BLaER1 (cell line): Measurements from ENCODE around the gene TOR2A.

Experiments used
- H3K27ac ChIP-seq: shearing (Covaris generic); formaldehyde crosslinking; 2 replicates; pipeline ENCODE4 v1.8.1; 2022
- H3K27me3 ChIP-seq: shearing (Covaris generic); formaldehyde crosslinking; 2 replicates; pipeline ENCODE4 v1.8.1; 2022
- H3K36me3 ChIP-seq: shearing (Covaris generic); formaldehyde crosslinking; 2 replicates; pipeline ENCODE4 v1.8.1; 2022
- H3K4me1 ChIP-seq: shearing (Covaris generic); formaldehyde crosslinking; 2 replicates; pipeline ENCODE4 v1.8.1; 2022
- H3K4me2 ChIP-seq: shearing (Covaris generic); formaldehyde crosslinking; 2 replicates; pipeline ENCODE4 v1.8.1; 2022
- H3K4me3 ChIP-seq: shearing (Covaris generic); formaldehyde crosslinking; 2 replicates; pipeline ENCODE4 v1.8.1; 2022
- H3K9ac ChIP-seq: shearing (Covaris generic); formaldehyde crosslinking; 2 replicates; pipeline ENCODE4 v1.8.1; 2022
- H3K9me3 ChIP-seq: shearing (Covaris generic); formaldehyde crosslinking; 2 replicates; pipeline ENCODE4 v1.8.1; 2022
- H4K20me1 ChIP-seq: shearing (Covaris generic); formaldehyde crosslinking; 2 replicates; pipeline ENCODE4 v1.8.1; 2022
- Cebpa-rat ChIP-seq: shearing (Covaris generic); IDR thresholded peaks from 2 replicates; pipeline ENCODE4 v1.8.1; 2022

Gene TOR2A

GRCh38 chr9:127693697-127694096 lies 41.4 kb downstream of the TOR2A start:
- no peak overlapping the region for H3K4me3 ChIP-seq
- H3K27ac ChIP-seq, result no peak overlapping the region
- peaks cover 11% of the 10 kb centered on the region; the same call in 1 of the 2 replicates for H3K9me3 ChIP-seq
- peaks cover under 1% of the 10 kb centered on the region; the same call in 1 of the 2 replicates for H3K27me3 ChIP-seq
- no peaks in the 10 kb centered on the region for H3K4me1 ChIP-seq
- peaks cover 50% of the 10 kb centered on the region for H3K36me3 ChIP-seq
- no peak overlapping the region for H3K4me2 ChIP-seq
- no peaks in the 10 kb centered on the region for H4K20me1 ChIP-seq
- no peak for TF ChIP-seq Cebpa-rat
- no peak overlapping the region for H3K9ac ChIP-seq

DNA sequence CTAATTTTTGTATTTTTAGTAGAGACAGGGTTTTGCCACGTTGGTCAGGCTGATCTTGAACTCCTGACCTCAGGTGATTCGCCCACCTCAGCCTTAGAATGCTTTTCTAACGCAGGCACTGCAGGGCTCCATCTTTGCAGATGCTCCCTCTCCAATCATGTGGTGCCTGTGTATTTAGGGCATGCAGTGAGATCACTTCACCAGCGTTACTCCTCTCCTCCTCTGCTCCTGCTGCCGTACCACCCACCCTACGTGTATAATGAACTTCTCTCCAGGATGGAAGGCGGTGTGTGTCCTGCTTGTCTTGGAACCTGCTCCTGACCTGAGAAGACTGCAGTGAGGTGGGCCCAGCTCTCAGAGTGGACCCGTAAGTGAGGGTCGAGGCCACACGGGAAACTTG lies 42.0 kb downstream of the TOR2A start:
- no peak for TF ChIP-seq Cebpa-rat
- Histone ChIP-seq H3K4me1 (no peaks in the 10 kb centered on the region), H3K27me3 (no peaks in the 10 kb centered on the region), H3K4me3 (no peak overlapping the region), H3K4me2 (no peak overlapping the region), H3K27ac (no peak overlapping the region), H4K20me1 (no peaks in the 10 kb centered on the region), H3K9ac (no peak overlapping the region), H3K36me3 (peaks cover 55% of the 10 kb centered on the region), H3K9me3 (peaks cover 11% of the 10 kb centered on the region; the same call in 1 of the 2 replicates)

GRCh38 chr9:127692071-127692470 lies 43.0 kb downstream of the TOR2A start:
- Histone ChIP-seq H4K20me1 (no peaks in the 10 kb centered on the region), H3K4me2 (no peak overlapping the region), H3K9me3 (peaks cover 11% of the 10 kb centered on the region; the same call in 1 of the 2 replicates), H3K4me3 (no peak overlapping the region), H3K36me3 (peaks cover 59% of the 10 kb centered on the region), H3K9ac (no peak overlapping the region), H3K27me3 (no peaks in the 10 kb centered on the region), H3K27ac (no peak overlapping the region), H3K4me1 (no peaks in the 10 kb centered on the region)
- TF ChIP-seq Cebpa-rat, result no peak

DNA sequence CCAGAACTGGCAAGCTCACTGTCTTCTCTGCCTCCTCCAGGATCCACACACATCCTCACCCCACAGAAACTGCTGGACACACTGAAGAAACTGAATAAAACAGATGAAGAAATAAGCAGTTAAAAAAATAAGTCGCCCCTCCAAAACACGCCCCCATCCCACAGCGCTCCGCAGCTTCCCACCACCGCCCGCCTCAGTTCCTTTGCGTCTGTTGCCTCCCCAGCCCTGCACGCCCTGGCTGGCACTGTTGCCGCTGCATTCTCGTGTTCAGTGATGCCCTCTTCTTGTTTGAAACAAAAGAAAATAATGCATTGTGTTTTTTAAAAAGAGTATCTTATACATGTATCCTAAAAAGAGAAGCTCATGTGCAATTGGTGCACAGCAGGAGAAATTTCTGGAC lies 44.4 kb downstream of the TOR2A start:
- no peaks in the 10 kb centered on the region for H4K20me1 ChIP-seq
- no peak overlapping the region for H3K9ac ChIP-seq
- no peak overlapping the region for H3K4me2 ChIP-seq
- H3K4me3 ChIP-seq, result no peak overlapping the region
- no peaks in the 10 kb centered on the region for H3K4me1 ChIP-seq
- H3K27ac ChIP-seq, result no peak overlapping the region
- no peaks in the 10 kb centered on the region for H3K27me3 ChIP-seq
- H3K36me3 ChIP-seq, result peaks cover 63% of the 10 kb centered on the region
- H3K9me3 ChIP-seq, result peaks cover 11% of the 10 kb centered on the region; the same call in 1 of the 2 replicates
- no peak for TF ChIP-seq Cebpa-rat

- H3K36me3 ChIP-seq, result peaks cover 60% of the 10 kb centered on the region
- TF ChIP-seq Cebpa-rat, result no peak
These were observed 45.6 kb downstream of the TOR2A start for GRCh38 chr9:127689329-127690000.

GRCh38 chr9:127686461-127687393 lies 48.4 kb downstream of the TOR2A start:
- Histone ChIP-seq H3K9me3 (peaks cover 11% of the 10 kb centered on the region; the same call in 1 of the 2 replicates), H3K4me3 (no peak overlapping the region), H3K9ac (no peak overlapping the region), H3K27ac (no peak overlapping the region), H4K20me1 (no peaks in the 10 kb centered on the region), H3K4me2 (no peak overlapping the region), H3K36me3 (peaks cover 65% of the 10 kb centered on the region), H3K27me3 (no peaks in the 10 kb centered on the region), H3K4me1 (no peaks in the 10 kb centered on the region)
- TF ChIP-seq Cebpa-rat, result no peak

More at GRCh38 chr9:127689329-127690000, 45.6 kb downstream of the TOR2A start:
- Histone ChIP-seq H3K4me2 (no peak overlapping the region), H3K9me3 (peaks cover 11% of the 10 kb centered on the region; the same call in 1 of the 2 replicates), H4K20me1 (no peaks in the 10 kb centered on the region), H3K4me3 (no peak overlapping the region), H3K27ac (no peak overlapping the region), H3K4me1 (no peaks in the 10 kb centered on the region), H3K9ac (no peak overlapping the region), H3K27me3 (no peaks in the 10 kb centered on the region)

DNA sequence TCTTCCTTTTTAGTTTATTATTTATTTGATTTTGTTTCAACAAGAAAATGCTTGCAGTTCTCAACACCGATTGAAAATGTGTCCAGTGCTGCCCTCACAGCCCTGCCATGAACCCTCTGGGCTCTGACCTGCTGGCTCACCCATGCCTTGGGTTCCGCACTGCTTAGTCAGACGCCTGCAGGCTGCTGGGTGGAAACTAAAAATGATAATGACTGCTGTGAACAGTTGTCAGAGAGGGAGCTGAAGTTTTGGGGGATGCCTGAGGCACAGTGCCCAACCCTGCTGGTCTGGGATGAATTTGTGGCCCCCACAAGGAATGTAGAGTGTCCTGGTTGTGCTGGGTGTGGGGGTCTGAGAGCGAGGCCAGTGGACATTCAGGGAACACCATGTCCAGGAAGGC lies 50.5 kb downstream of the TOR2A start:
- H4K20me1 ChIP-seq, result no peaks in the 10 kb centered on the region
- peaks cover 65% of the 10 kb centered on the region for H3K36me3 ChIP-seq
- no peak overlapping the region for H3K4me2 ChIP-seq
- TF ChIP-seq Cebpa-rat, result no peak
- H3K27me3 ChIP-seq, result no peaks in the 10 kb centered on the region
- no peak overlapping the region for H3K4me3 ChIP-seq
- H3K9me3 ChIP-seq, result peaks cover 5% of the 10 kb centered on the region; the same call in 1 of the 2 replicates
- H3K9ac ChIP-seq, result no peak overlapping the region
- H3K27ac ChIP-seq, result no peak overlapping the region
- peaks cover 10% of the 10 kb centered on the region; the same call in 1 of the 2 replicates for H3K4me1 ChIP-seq

- Histone ChIP-seq H3K4me2 (no peak overlapping the region), H3K9ac (no peak overlapping the region), H3K9me3 (no peaks in the 10 kb centered on the region), H3K27ac (no peak overlapping the region), H3K4me3 (no peak overlapping the region), H3K27me3 (no peaks in the 10 kb centered on the region), H3K36me3 (peaks cover 61% of the 10 kb centered on the region; the same call in 1 of the 2 replicates), H3K4me1 (peaks cover 10% of the 10 kb centered on the region; the same call in 1 of the 2 replicates), H4K20me1 (no peaks in the 10 kb centered on the region)
- no peak for TF ChIP-seq Cebpa-rat
These were observed 51.4 kb downstream of the TOR2A start for GRCh38 chr9:127683723-127684122.

DNA sequence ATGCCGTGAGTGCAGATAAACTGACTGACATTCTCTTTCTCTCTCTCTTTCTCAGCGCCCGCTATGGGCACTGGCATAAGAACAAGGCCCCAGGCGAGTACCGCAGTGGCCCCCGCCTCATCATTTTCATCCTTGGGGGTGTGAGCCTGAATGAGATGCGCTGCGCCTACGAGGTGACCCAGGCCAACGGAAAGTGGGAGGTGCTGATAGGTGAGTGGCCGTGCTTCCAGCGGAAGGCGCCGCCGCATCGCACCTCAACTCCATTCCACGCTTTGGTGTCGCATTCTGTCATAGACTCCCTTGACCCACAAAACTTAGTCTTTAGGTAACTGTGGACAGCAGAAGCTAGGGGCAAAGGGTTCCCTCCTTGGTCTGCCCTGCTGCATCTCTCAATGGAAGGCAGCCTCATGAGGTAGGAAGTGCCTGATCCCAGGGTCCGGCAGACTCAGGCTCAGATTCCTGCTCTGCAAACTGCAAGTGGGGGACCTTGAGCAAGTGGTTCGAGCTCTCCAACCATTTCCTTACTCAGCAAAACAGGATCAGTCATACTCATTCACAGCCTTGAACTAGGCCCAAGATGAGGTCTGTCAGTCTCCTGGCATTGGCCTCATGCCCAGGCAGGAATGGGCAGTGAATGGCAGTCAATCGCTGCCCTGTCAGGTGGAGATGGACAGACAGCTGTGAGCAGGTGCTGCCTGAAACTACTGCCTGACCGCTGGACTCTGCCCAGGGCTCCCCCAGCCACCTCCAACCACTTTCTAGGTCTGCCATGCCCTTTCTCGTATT lies 52.5 kb downstream of the TOR2A start:
- no peak for TF ChIP-seq Cebpa-rat
- H3K9me3 ChIP-seq, result no peaks in the 10 kb centered on the region
- peaks cover 59% of the 10 kb centered on the region; the same call in 1 of the 2 replicates for H3K36me3 ChIP-seq
- no peaks in the 10 kb centered on the region for H3K27me3 ChIP-seq
- no peaks in the 10 kb centered on the region for H4K20me1 ChIP-seq
- H3K27ac ChIP-seq, result no peak overlapping the region
- no peak overlapping the region for H3K9ac ChIP-seq
- no peak overlapping the region for H3K4me3 ChIP-seq
- no peak overlapping the region for H3K4me2 ChIP-seq
- peaks cover 10% of the 10 kb centered on the region; the same call in 1 of the 2 replicates for H3K4me1 ChIP-seq
